ENCODE measurements around the gene GSK3B.
A peak's percentile ranks its signal among the peaks of the same experiment; 100 is the strongest.

Gene GSK3B

GRCh38 chr3:119817583-119818363 lies 276.5 kb downstream of the GSK3B start:
- DNase-seq (ENCODE audit: low read depth), result no peak

GRCh38 chr3:119817071-119817470 lies 277.2 kb downstream of the GSK3B start:
- no peak for DNase-seq (ENCODE audit: low read depth)

GRCh38 chr3:119815716-119816115 lies 278.5 kb downstream of the GSK3B start:
- DNase-seq (ENCODE audit: low read depth), result no peak

- DNase-seq (ENCODE audit: low read depth), result no peak
Measured at GRCh38 chr3:119812491-119813058, 281.7 kb downstream of the GSK3B start.

GRCh38 chr3:119810018-119810435 lies 284.2 kb downstream of the GSK3B start:
- DNase-seq (ENCODE audit: low read depth), result peak; percentile 17

- no peak for DNase-seq (ENCODE audit: low read depth)
Measured at GRCh38 chr3:119809249-119810017, 284.8 kb downstream of the GSK3B start.

GRCh38 chr3:119808843-119809242 lies 285.4 kb downstream of the GSK3B start:
- DNase-seq (ENCODE audit: low read depth), result no peak

- DNase-seq (ENCODE audit: low read depth), result no peak
Measured at GRCh38 chr3:119808244-119808643, 286.0 kb downstream of the GSK3B start.

GRCh38 chr3:119800844-119801243 lies 293.4 kb downstream of the GSK3B start:
- no peak for DNase-seq (ENCODE audit: low read depth)

GRCh38 chr3:119796785-119797184 lies 297.5 kb downstream of the GSK3B start:
- no peak for DNase-seq (ENCODE audit: low read depth)

GRCh38 chr3:119796368-119796767 lies 297.9 kb downstream of the GSK3B start:
- no peak for DNase-seq (ENCODE audit: low read depth)

GRCh38 chr3:119795849-119796248 lies 298.4 kb downstream of the GSK3B start:
- no peak for DNase-seq (ENCODE audit: low read depth)

- no peak for DNase-seq (ENCODE audit: low read depth)
Measured at GRCh38 chr3:119794971-119795612, 299.2 kb downstream of the GSK3B start.

GRCh38 chr3:119794401-119794800 lies 299.8 kb downstream of the GSK3B start:
- no peak for DNase-seq (ENCODE audit: low read depth)

- DNase-seq (ENCODE audit: low read depth), result no peak
Measured at GRCh38 chr3:119792270-119792669, 302.0 kb downstream of the GSK3B start.

- DNase-seq (ENCODE audit: low read depth), result no peak
Measured at GRCh38 chr3:119790369-119790768, 303.9 kb downstream of the GSK3B start.

GRCh38 chr3:119786409-119786808 lies 307.8 kb downstream of the GSK3B start:
- DNase-seq (ENCODE audit: low read depth), result no peak

- DNase-seq (ENCODE audit: low read depth), result no peak
Measured at GRCh38 chr3:119783883-119784282, 310.4 kb downstream of the GSK3B start.

- no peak for DNase-seq (ENCODE audit: low read depth)
Measured at GRCh38 chr3:119783255-119783654, 311.0 kb downstream of the GSK3B start.

- no peak for DNase-seq (ENCODE audit: low read depth)
Measured at GRCh38 chr3:119782460-119782859, 311.8 kb downstream of the GSK3B start.

GRCh38 chr3:119781330-119782198 lies 312.7 kb downstream of the GSK3B start, which contains the start of gene NR1I2:
NR1I2 (plus strand) TSS chr3:119782101.
- DNase-seq (ENCODE audit: low read depth), result no peak
